Measurements from ENCODE around the gene KIF16B.

Gene KIF16B

GRCh38 chr20:16393297-16393696, 180.0 kb downstream of the KIF16B start:
- H3K4me3 ChIP-seq (ENCODE audit: low read length): no peak overlapping the region
- no peak for DNase-seq (ENCODE audit: low read depth, low spot score)

- DNase-seq (ENCODE audit: low read depth, low spot score): no peak
- no peak overlapping the region for H3K4me3 ChIP-seq (ENCODE audit: low read length)
Measured at GRCh38 chr20:16392346-16392745, 180.9 kb downstream of the KIF16B start.

- DNase-seq (ENCODE audit: low read depth, low spot score): no peak
- H3K4me3 ChIP-seq (ENCODE audit: low read length): no peak overlapping the region
Measured at GRCh38 chr20:16390991-16391390, 182.3 kb downstream of the KIF16B start.

- H3K4me3 ChIP-seq (ENCODE audit: low read length): no peak overlapping the region
- DNase-seq (ENCODE audit: low read depth, low spot score): no peak
Measured at GRCh38 chr20:16388731-16389130, 184.5 kb downstream of the KIF16B start.

- H3K4me3 ChIP-seq (ENCODE audit: low read length): no peak overlapping the region
- no peak for DNase-seq (ENCODE audit: low read depth, low spot score)
Measured at GRCh38 chr20:16387666-16388065, 185.6 kb downstream of the KIF16B start.

DNA sequence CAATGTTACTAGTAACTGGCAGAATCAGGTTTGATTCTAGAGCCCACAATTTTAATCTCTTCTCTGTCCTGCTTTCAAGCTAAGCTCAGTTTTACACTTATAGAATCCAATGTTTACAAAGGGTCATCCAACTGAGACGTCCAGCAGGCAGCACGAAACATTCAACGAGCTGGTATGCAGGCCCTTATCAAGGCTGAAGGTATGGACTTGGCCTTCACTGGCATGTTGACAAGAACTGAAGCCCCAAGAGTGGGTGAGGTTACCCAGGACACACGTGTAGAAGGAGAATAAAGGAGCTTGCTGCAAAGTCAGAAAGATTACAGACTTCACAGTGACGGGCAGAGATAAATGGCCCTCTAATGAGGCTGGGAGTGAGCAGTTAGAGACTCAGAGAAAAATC, 187.4 kb downstream of the KIF16B start:
- no peak for DNase-seq (ENCODE audit: low read depth, low spot score)
- no peak overlapping the region for H3K4me3 ChIP-seq (ENCODE audit: low read length)

GRCh38 chr20:16385462-16385861, 187.8 kb downstream of the KIF16B start:
- no peak for DNase-seq (ENCODE audit: low read depth, low spot score)

GRCh38 chr20:16381444-16381843, 191.8 kb downstream of the KIF16B start:
- no peak overlapping the region for H3K4me3 ChIP-seq (ENCODE audit: low read length)

More at GRCh38 chr20:16385462-16385861, 187.8 kb downstream of the KIF16B start:
- H3K4me3 ChIP-seq (ENCODE audit: low read length): no peak overlapping the region

DNA sequence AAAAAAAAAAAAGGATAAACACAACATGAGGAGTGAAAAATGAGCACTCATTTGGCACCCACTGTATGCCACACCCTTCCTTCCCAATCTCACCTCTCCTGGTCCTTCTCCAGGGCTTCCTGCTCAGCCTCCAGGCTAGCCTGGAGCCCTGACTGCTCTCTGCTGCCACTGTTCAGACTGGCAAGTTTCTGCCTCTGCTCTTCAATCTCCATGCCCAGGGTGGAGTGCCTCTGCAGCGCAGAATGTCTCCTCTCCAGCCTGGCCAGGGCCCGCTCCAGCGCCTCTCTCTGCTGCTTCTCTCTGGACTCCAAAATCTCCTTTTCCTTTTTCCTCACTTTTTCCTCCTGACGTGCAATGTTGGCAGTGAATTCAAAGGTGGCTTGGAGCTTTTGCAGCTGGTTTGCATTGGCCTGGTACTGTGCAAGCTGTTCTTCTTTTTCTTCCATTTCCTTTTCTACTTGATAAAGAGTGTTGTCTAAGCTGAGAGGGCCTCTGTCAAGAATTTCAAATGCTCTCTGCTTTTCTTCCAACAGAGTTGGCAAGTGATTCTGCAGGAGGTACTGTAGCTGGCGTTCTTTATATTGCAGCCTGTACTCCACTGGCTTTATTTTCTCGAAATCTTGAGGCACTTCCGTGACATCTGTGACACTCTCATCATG, 194.4 kb downstream of the KIF16B start:
- no peak for DNase-seq (ENCODE audit: low read depth, low spot score)
- no peak overlapping the region for H3K4me3 ChIP-seq (ENCODE audit: low read length)

More at GRCh38 chr20:16381444-16381843, 191.8 kb downstream of the KIF16B start:
- DNase-seq (ENCODE audit: low read depth, low spot score): no peak

DNA sequence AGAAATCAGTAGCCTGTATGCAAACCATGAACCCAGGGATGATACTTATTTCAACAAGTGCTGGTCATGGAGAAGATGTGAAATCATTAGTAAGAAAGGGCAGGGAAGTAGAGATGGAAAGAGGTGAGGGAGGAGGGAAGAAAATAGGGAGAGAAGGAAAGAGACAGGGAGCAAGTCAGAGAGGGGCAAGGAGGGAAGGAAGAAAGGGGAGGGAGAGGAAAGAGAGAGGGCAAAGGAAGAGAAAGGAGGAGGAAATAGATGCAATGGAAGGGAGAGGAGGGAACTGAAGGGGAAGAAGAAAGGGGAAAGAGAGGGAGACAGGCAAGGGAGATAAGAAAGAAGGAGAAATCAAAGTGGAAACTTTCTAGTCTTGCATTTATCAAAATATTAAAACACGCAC, 195.1 kb downstream of the KIF16B start:
- no peak for DNase-seq (ENCODE audit: low read depth, low spot score)
- H3K4me3 ChIP-seq (ENCODE audit: low read length): no peak overlapping the region

DNA sequence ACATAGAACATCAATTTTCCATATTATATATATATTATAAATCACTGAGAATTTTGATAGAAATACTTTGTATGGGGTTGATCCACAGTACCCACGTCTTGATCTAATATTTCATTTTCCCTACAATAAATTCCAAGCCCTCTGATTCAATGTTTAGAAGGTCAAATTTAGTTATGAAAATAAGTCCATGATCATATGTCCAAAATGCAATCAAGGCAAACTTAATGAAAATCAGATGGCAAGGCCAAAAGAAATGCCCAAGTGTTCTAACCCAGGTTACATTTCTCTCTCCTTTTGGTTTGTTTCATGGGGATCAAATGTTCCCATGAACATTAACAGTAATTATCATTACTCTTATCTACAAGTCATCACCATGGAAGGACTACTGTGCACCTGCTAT, 203.8 kb downstream of the KIF16B start:
- no peak overlapping the region for H3K4me3 ChIP-seq (ENCODE audit: low read length)
- DNase-seq (ENCODE audit: low read depth, low spot score): no peak

GRCh38 chr20:16368645-16369292, 204.5 kb downstream of the KIF16B start:
- no peak for DNase-seq (ENCODE audit: low read depth, low spot score)
- no peak overlapping the region for H3K4me3 ChIP-seq (ENCODE audit: low read length)

GRCh38 chr20:16367948-16368560, 205.2 kb downstream of the KIF16B start:
- H3K4me3 ChIP-seq (ENCODE audit: low read length): no peak overlapping the region
- no peak for DNase-seq (ENCODE audit: low read depth, low spot score)

DNA sequence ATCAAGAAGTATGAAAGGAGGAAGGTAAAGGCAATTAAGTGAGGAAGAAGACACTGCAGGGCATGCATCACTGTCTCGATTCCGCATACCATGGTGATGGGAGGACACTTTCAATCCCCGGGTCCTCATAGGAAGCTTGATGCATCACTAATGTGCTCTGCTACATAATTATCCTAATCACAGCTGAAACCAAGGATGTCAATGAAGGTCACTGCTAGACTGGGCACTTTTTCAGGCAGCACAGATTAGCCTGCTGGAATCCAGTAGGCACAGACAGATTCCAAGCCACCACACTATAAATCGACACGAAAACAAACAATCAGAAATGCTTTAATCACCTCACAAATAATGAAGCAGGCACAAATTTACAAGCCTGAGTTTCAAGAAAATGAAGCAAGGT, 206.7 kb downstream of the KIF16B start:
- DNase-seq (ENCODE audit: low read depth, low spot score): no peak
- H3K4me3 ChIP-seq (ENCODE audit: low read length): no peak overlapping the region

DNA sequence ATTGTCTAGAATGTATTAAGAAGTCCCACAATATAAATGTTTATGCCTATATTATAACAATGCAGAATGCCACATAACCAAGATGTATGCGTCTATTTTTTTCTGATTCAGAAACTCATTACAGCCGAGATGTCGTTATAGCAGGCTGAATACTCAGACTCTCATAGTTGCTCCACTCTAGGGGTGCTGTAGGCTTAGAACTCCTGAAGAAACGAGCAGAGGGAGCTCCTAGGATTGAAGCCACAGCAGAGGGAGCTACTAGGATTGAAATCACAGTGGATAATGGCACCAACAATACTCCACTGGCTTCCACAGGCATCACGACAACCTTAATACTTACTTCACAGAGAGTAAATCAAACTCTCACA, 208.9 kb downstream of the KIF16B start:
- H3K4me3 ChIP-seq (ENCODE audit: low read length): no peak overlapping the region
- no peak for DNase-seq (ENCODE audit: low read depth, low spot score)

DNA sequence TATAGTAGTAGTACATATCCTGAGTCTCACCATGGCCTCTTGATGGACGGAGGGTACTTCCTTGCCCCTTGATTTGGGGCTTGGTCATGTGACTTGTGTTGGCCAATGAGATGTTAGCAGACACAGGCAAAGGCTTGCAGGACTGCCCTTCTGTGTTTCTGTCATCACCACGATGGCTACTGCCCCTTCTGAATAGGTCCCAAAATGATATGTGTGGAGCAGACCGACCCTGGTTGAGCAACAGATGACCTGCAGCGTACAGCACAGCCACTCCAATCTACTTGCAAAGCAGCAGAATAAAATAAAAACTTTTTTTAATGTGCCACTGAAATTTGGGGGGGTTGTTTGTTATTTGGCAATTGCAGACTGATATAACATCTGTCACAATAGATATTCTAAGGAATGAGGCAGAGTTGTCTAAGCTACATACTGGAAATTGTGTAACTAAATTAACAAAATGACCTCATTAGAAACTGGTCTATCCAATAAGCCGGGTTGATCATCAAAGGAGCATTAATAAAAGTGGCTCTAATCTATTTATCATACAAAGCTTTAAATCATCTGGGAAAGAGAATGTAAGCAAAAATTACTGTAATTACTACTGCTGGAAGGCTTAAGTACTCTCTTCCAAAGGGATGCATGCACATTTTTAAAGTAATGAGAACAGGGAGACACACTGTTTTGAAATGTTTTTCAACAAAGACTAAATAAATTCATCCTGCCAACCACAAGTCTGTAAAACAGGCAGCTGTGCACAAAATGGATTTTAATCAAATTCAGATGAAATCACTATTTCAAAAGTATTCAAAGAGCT, 209.5 kb downstream of the KIF16B start:
- no peak for DNase-seq (ENCODE audit: low read depth, low spot score)

DNA sequence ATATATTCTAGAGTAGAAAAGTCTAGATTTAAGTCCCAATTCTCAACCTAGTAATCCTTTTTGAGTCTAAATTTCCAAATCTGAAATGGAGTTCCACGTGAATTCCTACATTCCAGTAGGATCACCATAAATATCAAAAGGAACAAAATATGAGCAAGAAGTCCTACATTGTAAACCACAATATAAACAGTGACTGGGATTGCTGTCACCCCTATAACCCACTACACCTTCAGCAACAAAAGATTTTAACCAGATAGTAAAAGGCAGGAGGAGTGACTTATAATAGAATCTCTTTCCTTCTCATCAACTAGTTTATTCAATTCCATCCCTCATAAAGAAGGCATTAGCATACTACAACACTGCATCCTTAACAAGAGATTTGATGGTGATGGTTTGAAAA, 210.6 kb downstream of the KIF16B start:
- H3K4me3 ChIP-seq (ENCODE audit: low read length): no peak overlapping the region

More for the DNA sequence above, 209.5 kb downstream of the KIF16B start:
- H3K4me3 ChIP-seq (ENCODE audit: low read length): no peak overlapping the region

GRCh38 chr20:16360668-16361067, 212.6 kb downstream of the KIF16B start:
- H3K4me3 ChIP-seq (ENCODE audit: low read length): no peak overlapping the region
- DNase-seq (ENCODE audit: low read depth, low spot score): no peak

More for the DNA sequence above, 210.6 kb downstream of the KIF16B start:
- no peak for DNase-seq (ENCODE audit: low read depth, low spot score)

- DNase-seq (ENCODE audit: low read depth, low spot score): no peak
- no peak overlapping the region for H3K4me3 ChIP-seq (ENCODE audit: low read length)
Measured at GRCh38 chr20:16353417-16353781, 219.8 kb downstream of the KIF16B start.
